ENCODE measurements around the gene CNTNAP5.

DNA sequence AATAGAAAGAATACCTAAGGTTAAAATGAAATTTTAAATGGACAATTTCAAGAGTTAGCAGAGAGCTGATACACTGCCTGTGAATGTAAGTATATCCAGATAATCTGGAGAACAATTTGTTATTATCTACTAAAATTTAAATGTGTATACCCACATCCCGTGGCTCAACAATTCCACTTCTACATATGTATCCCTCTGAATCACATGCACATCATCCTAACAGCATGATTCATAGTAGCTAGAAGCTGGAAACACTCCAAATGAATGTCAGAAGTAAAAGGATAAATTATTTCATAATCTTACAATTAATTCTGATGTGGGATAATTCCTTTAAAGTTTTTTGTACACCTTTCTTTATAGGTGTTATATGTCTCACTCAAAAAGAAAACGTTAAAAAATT is 87.9 kb downstream of the CNTNAP5 start:
- TF ChIP-seq, protein P1, sequence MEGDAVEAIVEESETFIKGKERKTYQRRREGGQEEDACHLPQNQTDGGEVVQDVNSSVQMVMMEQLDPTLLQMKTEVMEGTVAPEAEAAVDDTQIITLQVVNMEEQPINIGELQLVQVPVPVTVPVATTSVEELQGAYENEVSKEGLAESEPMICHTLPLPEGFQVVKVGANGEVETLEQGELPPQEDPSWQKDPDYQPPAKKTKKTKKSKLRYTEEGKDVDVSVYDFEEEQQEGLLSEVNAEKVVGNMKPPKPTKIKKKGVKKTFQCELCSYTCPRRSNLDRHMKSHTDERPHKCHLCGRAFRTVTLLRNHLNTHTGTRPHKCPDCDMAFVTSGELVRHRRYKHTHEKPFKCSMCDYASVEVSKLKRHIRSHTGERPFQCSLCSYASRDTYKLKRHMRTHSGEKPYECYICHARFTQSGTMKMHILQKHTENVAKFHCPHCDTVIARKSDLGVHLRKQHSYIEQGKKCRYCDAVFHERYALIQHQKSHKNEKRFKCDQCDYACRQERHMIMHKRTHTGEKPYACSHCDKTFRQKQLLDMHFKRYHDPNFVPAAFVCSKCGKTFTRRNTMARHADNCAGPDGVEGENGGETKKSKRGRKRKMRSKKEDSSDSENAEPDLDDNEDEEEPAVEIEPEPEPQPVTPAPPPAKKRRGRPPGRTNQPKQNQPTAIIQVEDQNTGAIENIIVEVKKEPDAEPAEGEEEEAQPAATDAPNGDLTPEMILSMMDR (IDR thresholded peaks at IDR 0.05; ENCODE audit: extremely low read depth in 1 of 2, insufficient read depth in 1 of 2, low read depth in 1 of 2, low read length in 2 of 2), result no peak
- TF ChIP-seq POLR2AphosphoS5 (IDR thresholded peaks at IDR 0.05; ENCODE audit: insufficient read depth, low read depth, low read length) (no peak), POLR2A (IDR thresholded peaks at IDR 0.05; ENCODE audit: low read depth, low read length) (no peak), EZH2 (IDR thresholded peaks at IDR 0.05; ENCODE audit: borderline replicate concordance, low read depth, low read length, severe bottlenecking) (no peak), JUN (IDR thresholded peaks at IDR 0.05; ENCODE audit: borderline replicate concordance, insufficient read depth, insufficient read length, low read depth) (no peak), GATA2 (IDR thresholded peaks at IDR 0.05; ENCODE audit: insufficient read depth, insufficient read length, low read depth, low read length) (no peak), MYC (IDR thresholded peaks at IDR 0.05; ENCODE audit: low read depth, low read length) (no peak)

Data from endothelial cell of umbilical vein (primary cell).